Endothelial cell of umbilical vein (primary cell): ENCODE data around the gene SH3BGRL. TPM values are rescaled to one million over a fixed set of nuclear protein-coding genes. Genes with fewer than 3 reads are reported as not detected.

Experiments
- BruUV-seq: library from RNA; stranded (reverse); fragments of 400-500 nt; replicated peaks from 2 replicates; lab custom pipeline; 2021; lab: Mats Ljungman, UMichigan
- CTCF ChIA-PET: fragments of 300-600, 350-600 bp; sonication (Branson Sonifier 250); formaldehyde crosslinking; loops from one replicate; lab custom pipeline; 2021; ENCODE audit warnings: antibody characterized with exemption, inconsistent platforms; lab: Charles Lee
- POLR2A ChIA-PET: fragments of 300-600, 350-600 bp; sonication (Branson Sonifier 250); formaldehyde crosslinking; loops from one replicate; lab custom pipeline; 2021; ENCODE audit warnings: antibody characterized with exemption, inconsistent platforms; lab: Charles Lee
- DNase-seq: peaks from one replicate; pipeline ENCODE4 v3.0.0-alpha.2; 2011; ENCODE audit warnings: low read depth, low spot score
- FAIRE-seq: peaks from 2 replicates; lab custom pipeline; 2011; peaks lifted over from hg19 to GRCh38; lab: Jason Lieb, UNC
- H2AFZ ChIP-seq: 2 replicates; pipeline ENCODE4 v1.6.0; 2012; ENCODE audit warnings: low read depth, low read length, control low read depth, inconsistent platforms
- H3K27ac ChIP-seq: 2 replicates; pipeline ENCODE4 v1.5.1; 2011; ENCODE audit warnings: low read depth, mild to moderate bottlenecking, control low read depth, low read length, moderate library complexity; ENCODE audit not compliant: insufficient read depth
- H3K27me3 ChIP-seq, 2 experiments: 2 replicates each; pipeline versions ENCODE4 v1.6.0 to v1.6.1; 2011; ENCODE audit warnings: low read length in 2 of 2, mixed read lengths in 1 of 2; ENCODE audit not compliant: control insufficient read depth in 2 of 2, insufficient read depth in 2 of 2
- H3K36me3 ChIP-seq, 2 experiments: 2 replicates in 1 of 2; 3 replicates in 1 of 2; pipeline ENCODE4 v1.5.1; 2011; ENCODE audit warnings: low read length in 2 of 2, mild to moderate bottlenecking in 1 of 2, moderate library complexity in 1 of 2; ENCODE audit not compliant: control insufficient read depth in 2 of 2, insufficient read depth in 2 of 2; ENCODE audit errors: extremely low read depth in 1 of 2
- H3K4me1 ChIP-seq: 3 replicates; pipeline ENCODE4 v1.5.1; 2011; ENCODE audit warnings: mild to moderate bottlenecking, low read length; ENCODE audit not compliant: control insufficient read depth, insufficient read depth; ENCODE audit errors: extremely low read depth
- H3K4me2 ChIP-seq: 2 replicates; pipeline ENCODE4 v1.6.1; 2011; ENCODE audit warnings: low read length, control low read depth, mixed read lengths; ENCODE audit not compliant: insufficient read depth
- H3K4me3 ChIP-seq, 3 experiments: fragments of 200-600 bp in 1 of 3; sonication (generic), shearing (Covaris generic) in 1 of 3; replicated peaks in 1 of 3; 2 replicates each; pipeline ENCODE4 v1.5.1; 2011 to 2016; ENCODE audit warnings: control low read depth in 3 of 3, low read length in 3 of 3, mild to moderate bottlenecking in 2 of 3, inconsistent platforms in 1 of 3, low read depth in 1 of 3, moderate library complexity in 1 of 3; ENCODE audit not compliant: insufficient read depth in 1 of 3
- H3K79me2 ChIP-seq: 2 replicates; pipeline ENCODE4 v1.6.0; 2012; ENCODE audit warnings: low read length, inconsistent platforms; ENCODE audit not compliant: control insufficient read depth, insufficient read depth
- H3K9ac ChIP-seq: replicated peaks from 2 replicates; pipeline ENCODE3; 2011; ENCODE audit warnings: low read length, control low read depth; ENCODE audit not compliant: insufficient read depth; ENCODE audit errors: extremely low read depth
- H3K9me1 ChIP-seq: replicated peaks from 3 replicates; pipeline ENCODE4 v1.6.0; 2011; ENCODE audit warnings: mild to moderate bottlenecking, low read length; ENCODE audit not compliant: control insufficient read depth, insufficient read depth; ENCODE audit errors: extremely low read depth
- H3K9me3 ChIP-seq: replicated peaks from 2 replicates; pipeline ENCODE4 v1.5.1; 2012; ENCODE audit warnings: low read length, inconsistent platforms; ENCODE audit not compliant: control insufficient read depth, insufficient read depth
- H4K20me1 ChIP-seq: replicated peaks from 2 replicates; pipeline ENCODE3; 2011; ENCODE audit warnings: mild to moderate bottlenecking, low read length; ENCODE audit not compliant: control insufficient read depth, insufficient read depth; ENCODE audit errors: extremely low read depth
- CTCF ChIP-seq, 2 donors: IDR thresholded peaks; 1 replicate in 1 of 2; 2 replicates in 1 of 2; pipeline ENCODE4 v1.5.1; 2011; ENCODE audit warnings: low read length in 2 of 2, mild to moderate bottlenecking in 2 of 2, moderate library complexity in 2 of 2, control low read depth in 1 of 2, inconsistent platforms in 1 of 2, low read depth in 1 of 2; ENCODE audit not compliant: insufficient read depth in 1 of 2; ENCODE audit errors: extremely low read depth in 1 of 2
- EZH2 ChIP-seq: IDR thresholded peaks from 2 replicates; pipeline ENCODE4 v1.6.1; 2012; ENCODE audit warnings: borderline replicate concordance, low read depth, mild to moderate bottlenecking, moderate library complexity, low read length, inconsistent platforms; ENCODE audit not compliant: severe bottlenecking
- FOS ChIP-seq: IDR thresholded peaks from 2 replicates; pipeline ENCODE4 v1.6.1; 2011; ENCODE audit warnings: mild to moderate bottlenecking, low read length, moderate library complexity, borderline replicate concordance; ENCODE audit not compliant: insufficient read depth
- GATA2 ChIP-seq: IDR thresholded peaks from 2 replicates; pipeline ENCODE4 v1.7.0; 2011; ENCODE audit warnings: low read depth, mild to moderate bottlenecking, moderate library complexity, mixed read lengths, low read length; ENCODE audit not compliant: insufficient read length, insufficient read depth
- JUN ChIP-seq: IDR thresholded peaks from 2 replicates; pipeline ENCODE4 v1.6.1; 2011; ENCODE audit warnings: borderline replicate concordance, low read depth; ENCODE audit not compliant: insufficient read length, insufficient read depth
- MAX ChIP-seq: IDR thresholded peaks from 2 replicates; pipeline ENCODE4 v1.6.1; 2011; ENCODE audit not compliant: insufficient read depth, insufficient read length
- MYC ChIP-seq: IDR thresholded peaks from one replicate; pipeline ENCODE4 v1.6.1; 2011; ENCODE audit warnings: mild to moderate bottlenecking, low read depth, low read length
- POLR2A ChIP-seq: IDR thresholded peaks from 2 replicates; pipeline ENCODE4 v1.6.1; 2012; ENCODE audit warnings: low read depth, mild to moderate bottlenecking, control low read depth, low read length
- POLR2AphosphoS5 ChIP-seq: IDR thresholded peaks from 2 replicates; pipeline ENCODE4 v1.6.1; 2012; ENCODE audit warnings: low read depth, mild to moderate bottlenecking, control low read depth, low read length, moderate library complexity; ENCODE audit not compliant: insufficient read depth
- dilution Hi-C: fragments of 300-500 bp; cut with MboI; formaldehyde crosslinking; loops from one replicate; pipeline ENCODE4 v1.15.0; 2019; ENCODE audit warnings: low sequenced_read_pairs; ENCODE audit not compliant: extremely low pct_ligation_motif_present
- intact Hi-C: fragments of 100-400 bp; cut with micrococcal nuclease; formaldehyde crosslinking; loops from one replicate; pipeline ENCODE4 v1.10.0; 2022
- polyA plus RNA-seq, 4 experiments: library from polyadenylated mRNA; depleted of rRNA in 3 of 4; stranded (reverse) in 3 of 4; unstranded in 1 of 4; fragments of >200 nt; gene quantifications; 2 replicates each; pipeline versions ENCODE4 v1.2.1 to v1.2.3, GENCODE V29; 2011 to 2012; ENCODE audit warnings: missing spikeins in 1 of 4
- total RNA-seq: library from RNA; stranded (reverse); gene quantifications from 2 replicates; pipeline ENCODE4 v1.2.3, GENCODE V29; 2021

Gene SH3BGRL
- total and polyA plus RNA-seq, 2 donors (not counting 3 experiments of a cell fraction or from before 2014, with no cell fraction given): 45.6 to 65.7 TPM

DNA sequence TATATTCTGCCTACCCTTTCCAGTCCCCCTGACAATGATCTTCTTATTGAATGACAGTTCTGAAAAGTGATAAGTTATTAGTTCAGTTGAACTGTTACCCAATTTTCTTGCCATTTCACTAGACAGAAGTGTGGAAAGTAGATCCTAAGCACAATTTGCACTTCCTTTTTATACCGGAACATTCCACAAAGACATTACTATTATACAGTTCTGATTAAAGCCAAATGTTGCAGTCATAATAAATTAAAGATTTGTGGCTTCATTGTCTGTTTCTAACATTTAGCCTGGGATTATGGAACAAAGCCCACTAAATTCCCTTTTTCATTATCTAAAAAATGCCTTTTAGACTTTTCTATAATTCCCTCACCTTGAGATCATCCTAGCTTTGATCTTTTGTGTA is 13.8 kb downstream of the SH3BGRL start:
- H3K4me2 ChIP-seq: no peak overlapping the region
- no peak for FAIRE-seq
- POLR2A ChIA-PET: no interaction called here
- H3K79me2 ChIP-seq: no peaks in the 10 kb centered on the region
- no peaks in the 10 kb centered on the region for H3K36me3 ChIP-seq
- H3K9ac ChIP-seq: no peak overlapping the region
- CTCF ChIA-PET: no interaction called here
- no peak overlapping the region for H3K27ac ChIP-seq
- TF ChIP-seq FOS (no peak), JUN (no peak), EZH2 (no peak), POLR2AphosphoS5 (no peak), MYC (no peak), MAX (no peak), CTCF (IDR thresholded peaks at IDR 0.05; ENCODE audit: extremely low read depth in 1 of 2, insufficient read depth in 1 of 2, low read depth in 1 of 2, low read length in 2 of 2) (no peak), POLR2A (no peak), GATA2 (no peak)
- H4K20me1 ChIP-seq: no peaks in the 10 kb centered on the region
- no peaks in the 10 kb centered on the region for H3K27me3 ChIP-seq
- BruUV-seq: no TSS peak
- no peaks in the 10 kb centered on the region for H3K9me1 ChIP-seq
- H3K4me1 ChIP-seq: no peaks in the 10 kb centered on the region
- dilution Hi-C loops (no loop called here), intact Hi-C loops (no loop called here)
- H2AFZ ChIP-seq: no peak overlapping the region
- no peak overlapping the region for H3K4me3 ChIP-seq
- H3K9me3 ChIP-seq: no peaks in the 10 kb centered on the region
- no peak for DNase-seq
